ENCODE data around the gene RNF17.

Gene RNF17

GRCh38 chr13:24897293-24897692, 133.3 kb downstream of the RNF17 start:
- no peak for TF ChIP-seq CTCF (IDR thresholded peaks at IDR 0.05; ENCODE audit: borderline replicate concordance, insufficient read depth, low read depth, low read length)
- no peak overlapping the region for H3K4me3 ChIP-seq (ENCODE audit: low read depth, low read length)

GRCh38 chr13:24899601-24900000, 135.6 kb downstream of the RNF17 start:
- no peak overlapping the region for H3K4me3 ChIP-seq (ENCODE audit: low read depth, low read length)
- TF ChIP-seq CTCF (IDR thresholded peaks at IDR 0.05; ENCODE audit: borderline replicate concordance, insufficient read depth, low read depth, low read length): no peak

- no peak for TF ChIP-seq CTCF (IDR thresholded peaks at IDR 0.05; ENCODE audit: borderline replicate concordance, insufficient read depth, low read depth, low read length)
- H3K4me3 ChIP-seq (ENCODE audit: low read depth, low read length): no peak overlapping the region
Measured at GRCh38 chr13:24900507-24900906, 136.5 kb downstream of the RNF17 start.

GRCh38 chr13:24905242-24905641, 141.3 kb downstream of the RNF17 start:
- H3K4me3 ChIP-seq (ENCODE audit: low read depth, low read length): no peak overlapping the region
- no peak for TF ChIP-seq CTCF (IDR thresholded peaks at IDR 0.05; ENCODE audit: borderline replicate concordance, insufficient read depth, low read depth, low read length)

- TF ChIP-seq CTCF (IDR thresholded peaks at IDR 0.05; ENCODE audit: borderline replicate concordance, insufficient read depth, low read depth, low read length): no peak
- no peak overlapping the region for H3K4me3 ChIP-seq (ENCODE audit: low read depth, low read length)
Measured at GRCh38 chr13:24906268-24906667, 142.3 kb downstream of the RNF17 start.

- no peak for TF ChIP-seq CTCF (IDR thresholded peaks at IDR 0.05; ENCODE audit: borderline replicate concordance, insufficient read depth, low read depth, low read length)
- H3K4me3 ChIP-seq (ENCODE audit: low read depth, low read length): no peak overlapping the region
Measured at GRCh38 chr13:24910502-24911132, 146.6 kb downstream of the RNF17 start.

- no peak for TF ChIP-seq CTCF (IDR thresholded peaks at IDR 0.05; ENCODE audit: borderline replicate concordance, insufficient read depth, low read depth, low read length)
- H3K4me3 ChIP-seq (ENCODE audit: low read depth, low read length): no peak overlapping the region
Measured at GRCh38 chr13:24911133-24911908, 147.4 kb downstream of the RNF17 start.
